Neutrophil (primary cell): ENCODE results near the gene GPRIN1.

Experiments used
- H3K27ac ChIP-seq: fragments of 200-600 bp; sonication (generic); 2 replicates; pipeline ENCODE4 v1.5.1; 2016; ENCODE audit warnings: mild to moderate bottlenecking, moderate library complexity
- H3K27me3 ChIP-seq: fragments of 200-600 bp; sonication (generic); 2 replicates; pipeline ENCODE4 v1.6.0; 2016; ENCODE audit warnings: mild to moderate bottlenecking
- H3K36me3 ChIP-seq: fragments of 200-600 bp; sonication (generic); 2 replicates; pipeline ENCODE4 v1.5.1; 2017
- H3K4me1 ChIP-seq, 2 experiments: fragments of 200-600 bp in 1 of 2; sonication (generic) in 1 of 2; 1 replicate in 1 of 2; 2 replicates in 1 of 2; pipeline versions ENCODE4 v1.5.1 to v1.6.1; 2013 to 2016; ENCODE audit warnings: low read depth in 1 of 2, low read length in 1 of 2, mild to moderate bottlenecking in 1 of 2, moderate library complexity in 1 of 2; ENCODE audit not compliant: control insufficient read depth in 1 of 2, insufficient read depth in 1 of 2
- H3K4me3 ChIP-seq, 2 experiments: fragments of 200-600 bp in 1 of 2; sonication (generic) in 1 of 2; 1 replicate in 1 of 2; 2 replicates in 1 of 2; pipeline ENCODE4 v1.5.1; 2013 to 2016; ENCODE audit warnings: low read depth in 1 of 2, low read length in 1 of 2, mild to moderate bottlenecking in 1 of 2, moderate library complexity in 1 of 2
- H3K9me3 ChIP-seq: fragments of 200-600 bp; sonication (generic); 2 replicates; pipeline ENCODE4 v1.5.1; 2016
- TF ChIP-seq, protein P1 (sequence below): fragments of 200-600 bp; sonication (generic); IDR thresholded peaks from 2 replicates; pipeline ENCODE4 v1.5.1; 2016; ENCODE audit warnings: antibody characterized with exemption

The GPRIN1 gene

DNA sequence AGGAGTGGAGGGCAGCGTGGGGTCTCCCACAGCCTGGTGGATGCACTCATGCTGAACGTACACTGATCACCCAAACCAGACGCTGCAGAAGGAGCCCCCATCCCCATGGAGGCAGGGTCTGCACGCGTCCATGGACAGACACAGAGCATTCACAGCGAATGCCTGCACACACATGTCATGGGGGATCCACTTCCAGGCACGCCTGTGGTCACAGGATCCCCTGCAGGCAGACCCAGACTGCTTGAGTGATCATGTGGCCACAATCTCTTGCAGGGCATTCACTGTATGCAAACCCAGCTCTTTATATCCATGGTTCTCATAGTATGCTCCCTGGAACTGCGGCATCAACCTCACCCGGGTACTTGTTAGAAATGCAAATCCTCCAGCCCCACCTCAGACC lies 15.0 kb upstream of the GPRIN1 start:
- Histone ChIP-seq H3K27ac (no peak overlapping the region), H3K4me3 (no peak overlapping the region), H3K36me3 (no peaks in the 10 kb centered on the region), H3K9me3 (no peaks in the 10 kb centered on the region), H3K4me1 (peaks cover 0 to 2% of the 10 kb centered on the region in 2 experiments), H3K27me3 (peaks cover 97% of the 10 kb centered on the region)
- TF ChIP-seq, protein P1, sequence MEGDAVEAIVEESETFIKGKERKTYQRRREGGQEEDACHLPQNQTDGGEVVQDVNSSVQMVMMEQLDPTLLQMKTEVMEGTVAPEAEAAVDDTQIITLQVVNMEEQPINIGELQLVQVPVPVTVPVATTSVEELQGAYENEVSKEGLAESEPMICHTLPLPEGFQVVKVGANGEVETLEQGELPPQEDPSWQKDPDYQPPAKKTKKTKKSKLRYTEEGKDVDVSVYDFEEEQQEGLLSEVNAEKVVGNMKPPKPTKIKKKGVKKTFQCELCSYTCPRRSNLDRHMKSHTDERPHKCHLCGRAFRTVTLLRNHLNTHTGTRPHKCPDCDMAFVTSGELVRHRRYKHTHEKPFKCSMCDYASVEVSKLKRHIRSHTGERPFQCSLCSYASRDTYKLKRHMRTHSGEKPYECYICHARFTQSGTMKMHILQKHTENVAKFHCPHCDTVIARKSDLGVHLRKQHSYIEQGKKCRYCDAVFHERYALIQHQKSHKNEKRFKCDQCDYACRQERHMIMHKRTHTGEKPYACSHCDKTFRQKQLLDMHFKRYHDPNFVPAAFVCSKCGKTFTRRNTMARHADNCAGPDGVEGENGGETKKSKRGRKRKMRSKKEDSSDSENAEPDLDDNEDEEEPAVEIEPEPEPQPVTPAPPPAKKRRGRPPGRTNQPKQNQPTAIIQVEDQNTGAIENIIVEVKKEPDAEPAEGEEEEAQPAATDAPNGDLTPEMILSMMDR = no peak

DNA sequence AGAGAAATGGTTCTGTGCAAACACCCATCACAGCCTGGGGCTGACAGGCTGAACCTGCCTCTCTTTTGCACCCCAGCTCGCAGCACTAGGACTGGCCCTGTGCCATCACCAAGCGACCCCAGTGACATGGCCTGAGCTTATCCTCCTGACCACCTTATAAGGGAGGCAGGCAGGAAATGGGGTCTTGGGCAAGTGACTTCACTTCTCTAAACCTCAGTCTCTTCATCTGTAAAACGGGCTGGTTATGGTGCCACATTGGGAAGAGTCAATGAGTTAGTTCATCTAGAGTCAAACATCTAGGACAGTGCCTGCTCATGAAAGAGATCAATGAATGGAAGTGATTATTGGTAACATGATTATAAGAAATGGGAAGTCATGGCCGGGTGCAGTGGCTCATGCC lies 14.2 kb upstream of the GPRIN1 start:
- peaks cover 0 to 10% of the 10 kb centered on the region in 2 experiments for H3K4me1 ChIP-seq
- no peaks in the 10 kb centered on the region for H3K9me3 ChIP-seq
- H3K4me3 ChIP-seq = no peak overlapping the region
- TF ChIP-seq, protein P1 = no peak
- H3K36me3 ChIP-seq = no peaks in the 10 kb centered on the region
- peaks cover 97% of the 10 kb centered on the region for H3K27me3 ChIP-seq
- H3K27ac ChIP-seq = no peak overlapping the region

DNA sequence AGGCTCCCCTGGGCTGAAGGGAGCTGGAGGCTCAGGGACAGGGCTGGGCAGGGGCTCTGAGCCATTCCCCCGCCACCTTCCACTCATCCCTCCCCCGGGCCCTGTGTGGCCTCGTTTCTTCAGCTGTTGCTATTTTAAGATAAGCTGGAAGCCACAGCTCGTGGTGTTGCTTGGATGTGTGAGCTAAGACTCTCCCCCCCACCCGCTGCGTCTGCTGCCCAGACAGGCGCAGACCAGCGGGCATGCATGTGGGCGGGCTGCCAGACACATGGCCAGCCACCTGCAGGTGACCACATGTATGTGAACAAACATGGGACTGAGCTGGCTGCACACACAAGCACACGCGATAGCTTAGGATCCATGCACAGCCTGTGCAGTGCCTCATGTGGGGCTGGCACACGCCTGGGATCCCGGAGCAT lies 11.7 kb upstream of the GPRIN1 start:
- Histone ChIP-seq H3K4me1 (peaks cover 0 to 12% of the 10 kb centered on the region in 2 experiments), H3K27ac (no peak overlapping the region), H3K9me3 (no peaks in the 10 kb centered on the region), H3K4me3 (no peak overlapping the region), H3K36me3 (no peaks in the 10 kb centered on the region), H3K27me3 (peaks cover 97% of the 10 kb centered on the region)
- TF ChIP-seq, protein P1 = no peak

DNA sequence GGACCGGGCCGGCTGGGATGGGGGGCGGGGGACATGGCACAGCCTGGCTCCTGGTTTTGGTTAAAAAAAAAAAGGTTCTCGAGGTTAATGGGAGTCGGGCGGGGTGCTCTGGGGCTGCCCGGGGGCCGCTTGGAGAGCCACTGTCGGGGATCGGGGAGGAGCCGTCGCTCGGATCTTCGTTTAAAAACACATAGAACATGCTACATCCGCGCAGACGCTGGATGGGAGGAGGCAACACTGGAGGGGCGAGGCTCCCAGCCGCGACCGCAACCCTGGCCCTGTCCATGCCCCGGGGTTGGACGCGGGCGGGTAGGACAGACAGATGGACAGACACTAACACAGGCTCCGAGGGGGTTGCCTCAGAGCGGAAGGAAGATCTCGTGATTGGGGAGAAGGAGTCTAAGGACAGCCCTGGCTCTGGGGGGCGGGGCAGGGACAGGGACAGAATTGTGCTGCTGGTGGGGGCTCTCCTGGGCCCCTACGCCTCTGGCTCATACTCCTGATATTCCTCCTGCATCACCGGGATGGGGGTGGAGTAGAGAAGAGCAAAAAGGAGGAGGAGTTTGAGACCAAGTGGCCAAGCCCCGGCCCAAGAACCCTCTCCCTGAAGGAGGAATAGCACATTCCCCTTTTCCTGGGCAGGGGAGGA lies 10.5 kb upstream of the GPRIN1 start:
- H3K4me3 ChIP-seq = no peak overlapping the region

DNA sequence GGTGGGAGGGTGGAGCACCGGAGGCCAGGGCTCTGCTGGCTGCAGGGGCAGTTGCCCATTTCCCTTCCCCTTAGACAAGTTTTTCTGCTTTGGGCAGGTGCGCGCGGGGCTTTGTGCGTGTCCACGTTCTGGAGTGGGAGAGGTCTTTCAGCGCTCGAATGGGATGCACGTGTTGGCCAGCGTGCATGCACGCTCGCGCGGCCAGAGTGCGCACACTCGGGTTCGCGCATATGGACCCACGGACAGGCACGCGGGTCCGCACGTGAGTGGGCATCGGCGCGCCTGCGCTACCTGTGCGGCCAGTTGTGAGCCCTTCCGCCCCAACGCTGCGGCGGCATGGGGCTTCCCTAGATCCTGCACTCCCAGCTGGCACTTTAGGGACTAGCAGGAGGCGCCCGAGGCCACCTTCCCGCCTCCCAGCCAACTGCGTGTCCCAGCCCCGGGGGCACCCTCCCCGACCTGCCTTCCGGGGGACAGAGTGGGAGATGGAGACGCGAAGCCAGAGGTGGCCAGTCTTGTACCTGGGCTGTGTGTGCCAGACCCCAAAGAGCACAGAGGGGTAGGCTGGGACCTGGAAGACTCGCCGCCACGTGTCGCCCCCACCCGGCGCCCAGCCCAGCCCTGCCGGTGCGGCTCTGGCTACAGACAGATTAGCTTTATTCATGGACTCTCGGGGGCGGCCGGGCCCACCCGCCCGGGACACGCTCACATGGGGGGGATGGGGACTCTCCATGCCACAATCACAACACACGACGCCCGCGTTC lies 9.8 kb upstream of the GPRIN1 start:
- no peaks in the 10 kb centered on the region for H3K9me3 ChIP-seq
- TF ChIP-seq, protein P1 = no peak
- H3K27ac ChIP-seq = no peak overlapping the region
- peaks cover 0 to 12% of the 10 kb centered on the region in 2 experiments for H3K4me1 ChIP-seq
- H3K27me3 ChIP-seq = peaks cover 97% of the 10 kb centered on the region
- no peaks in the 10 kb centered on the region for H3K36me3 ChIP-seq
- H3K4me3 ChIP-seq = no peak overlapping the region

More for the DNA sequence above, 10.5 kb upstream of the GPRIN1 start:
- no peak overlapping the region for H3K27ac ChIP-seq
- H3K27me3 ChIP-seq = peaks cover 97% of the 10 kb centered on the region
- H3K4me1 ChIP-seq = peaks cover 0 to 12% of the 10 kb centered on the region in 2 experiments
- TF ChIP-seq, protein P1 = no peak
- no peaks in the 10 kb centered on the region for H3K9me3 ChIP-seq
- no peaks in the 10 kb centered on the region for H3K36me3 ChIP-seq
